SK-N-SH (cell line): ENCODE results near the gene UBE2D2. TPM values are rescaled to one million over a fixed set of nuclear protein-coding genes. Genes with fewer than 3 reads are reported as not detected.

Experiments used
- CTCF ChIA-PET: fragments of 300-600, 350-600 bp; formaldehyde crosslinking; extraction: SDS; loops from one replicate; lab custom pipeline; 2021; lab: Yijun Ruan, JAX
- POLR2A ChIA-PET: fragments of 350-600 bp; sonication (Branson Sonifier 250); formaldehyde crosslinking; extraction: SDS; loops from one replicate; lab custom pipeline; 2020; ENCODE audit warnings: antibody characterized with exemption, inconsistent platforms; lab: Yijun Ruan, JAX
- DNase-seq: peaks from one replicate; pipeline ENCODE4 v3.0.0; 2012
- H2AFZ ChIP-seq: fragments of 200-600 bp; sonication (generic); 2 replicates; pipeline ENCODE4 v1.8.1; 2016; ENCODE audit warnings: antibody characterized with exemption, mild to moderate bottlenecking, low read depth
- H3F3A ChIP-seq: fragments of 200-600 bp; sonication (generic); replicated peaks from 2 replicates; pipeline ENCODE3; 2016; ENCODE audit warnings: antibody characterized with exemption, mild to moderate bottlenecking; ENCODE audit not compliant: insufficient read depth
- H3K27ac ChIP-seq, 2 experiments: fragments of 200-500 bp in 1 of 2; fragments of 200-600 bp in 1 of 2; sonication (Bioruptor generic) in 1 of 2; sonication (generic), shearing (Covaris generic) in 1 of 2; 2 replicates each; pipeline versions ENCODE4 v1.5.1 to v1.6.1; 2014 to 2016; ENCODE audit warnings: low read depth in 2 of 2, inconsistent platforms in 1 of 2, low read length in 1 of 2, mild to moderate bottlenecking in 1 of 2, mixed read lengths in 1 of 2
- H3K27me3 ChIP-seq: fragments of 200-600 bp; sonication (generic), shearing (Covaris generic); 2 replicates; pipeline ENCODE4 v1.6.1; 2016; ENCODE audit warnings: mixed run types; ENCODE audit not compliant: insufficient read depth
- H3K36me3 ChIP-seq, 2 experiments: fragments of 200-500 bp in 1 of 2; fragments of 200-600 bp in 1 of 2; sonication (Bioruptor generic) in 1 of 2; sonication (generic) in 1 of 2; replicated peaks in 1 of 2; 2 replicates each; pipeline versions ENCODE3 to v1.5.1; 2014 to 2016; ENCODE audit warnings: low read length in 1 of 2, mild to moderate bottlenecking in 1 of 2; ENCODE audit not compliant: insufficient read depth in 2 of 2, control insufficient read depth in 1 of 2
- H3K4me1 ChIP-seq, 2 experiments: fragments of 200-500 bp in 1 of 2; fragments of 200-600 bp in 1 of 2; sonication (Bioruptor generic) in 1 of 2; sonication (generic), shearing (Covaris generic) in 1 of 2; 2 replicates each; pipeline versions ENCODE4 v1.5.1 to v1.6.1; 2014 to 2016; ENCODE audit warnings: low read depth in 1 of 2, low read length in 1 of 2, mixed run types in 1 of 2; ENCODE audit not compliant: insufficient read depth in 2 of 2, control insufficient read depth in 1 of 2
- H3K4me2 ChIP-seq: fragments of 200-600 bp; sonication (generic), shearing (Covaris generic); 2 replicates; pipeline ENCODE4 v1.6.1; 2017; ENCODE audit warnings: mixed run types
- H3K4me3 ChIP-seq, 2 experiments: fragments of 200-500 bp in 1 of 2; fragments of 200-600 bp in 1 of 2; sonication (Bioruptor generic) in 1 of 2; sonication (generic), shearing (Covaris generic) in 1 of 2; 2 replicates each; pipeline versions ENCODE4 v1.5.1 to v1.8.1; 2014 to 2016; ENCODE audit warnings: low read depth in 2 of 2, inconsistent platforms in 1 of 2, low read length in 1 of 2, mild to moderate bottlenecking in 1 of 2, mixed read lengths in 1 of 2, moderate library complexity in 1 of 2
- H3K79me2 ChIP-seq: fragments of 200-600 bp; sonication (generic); 2 replicates; pipeline ENCODE4 v1.8.1; 2017; ENCODE audit warnings: mild to moderate bottlenecking; ENCODE audit not compliant: insufficient read depth
- H3K9ac ChIP-seq: fragments of 200-600 bp; sonication (generic); 2 replicates; pipeline ENCODE4 v1.6.1; 2017; ENCODE audit warnings: mixed run types
- H3K9me2 ChIP-seq: fragments of 200-600 bp; sonication (generic); 2 replicates; pipeline ENCODE4 v1.6.1; 2017; ENCODE audit warnings: mixed run types
- H3K9me3 ChIP-seq: fragments of 200-600 bp; sonication (generic); 2 replicates; pipeline ENCODE4 v1.6.1; 2017; ENCODE audit warnings: mixed run types, mild to moderate bottlenecking, moderate library complexity
- H4K20me1 ChIP-seq: fragments of 200-600 bp; sonication (generic); 2 replicates; pipeline ENCODE4 v1.6.1; 2017; ENCODE audit warnings: mild to moderate bottlenecking, mixed run types; ENCODE audit not compliant: insufficient read depth
- CHD2 ChIP-seq: fragments of 150-350 bp; IDR thresholded peaks from 2 replicates; pipeline ENCODE4 v1.6.1; 2018; ENCODE audit warnings: low read length; ENCODE audit not compliant: partially characterized antibody
- ELF1 ChIP-seq: IDR thresholded peaks from 2 replicates; pipeline ENCODE4 v1.4.0; 2012
- FOSL2 ChIP-seq: IDR thresholded peaks from 2 replicates; pipeline ENCODE4 v1.4.0; 2012; ENCODE audit warnings: low read depth, mild to moderate bottlenecking, moderate library complexity, borderline replicate concordance
- GABPA ChIP-seq: IDR thresholded peaks from 2 replicates; pipeline ENCODE4 v1.4.0; 2012; ENCODE audit warnings: low read depth, mild to moderate bottlenecking
- GATA2 ChIP-seq: sonication (generic); formaldehyde crosslinking; IDR thresholded peaks from 2 replicates; pipeline ENCODE4 v1.5.0; 2020; ENCODE audit warnings: mild to moderate bottlenecking, missing genetic modification reagents
- JUND ChIP-seq: IDR thresholded peaks from 2 replicates; pipeline ENCODE4 v1.4.0; 2012
- MXI1 ChIP-seq: IDR thresholded peaks from 2 replicates; pipeline ENCODE4 v1.6.1; 2012; ENCODE audit warnings: mild to moderate bottlenecking, low read depth, low read length, improper control_type of control experiment
- POLR2AphosphoS5 ChIP-seq: IDR thresholded peaks from 2 replicates; pipeline ENCODE4 v1.6.1; 2012; ENCODE audit warnings: low read depth, low read length
- RAD21 ChIP-seq: IDR thresholded peaks from 2 replicates; pipeline ENCODE4 v1.6.1; 2012; ENCODE audit warnings: mild to moderate bottlenecking, low read length
- YY1 ChIP-seq: IDR thresholded peaks from 2 replicates; pipeline ENCODE4 v1.4.0; 2012; ENCODE audit warnings: low read depth, mild to moderate bottlenecking
- WGBS: methylation state at CpG from one replicate; pipeline ENCODE4 v1.1.6; 2017; ENCODE audit warnings: low lambda C conversion rate; 5-methylcytosine and 5-hydroxymethylcytosine counted together
- polyA plus RNA-seq, 3 experiments: library from polyadenylated mRNA; depleted of rRNA; stranded (reverse); fragments of >200 nt; gene quantifications; 2 replicates each; pipeline ENCODE4 v1.2.3, GENCODE V29; 2012
- TF ChIP-seq, protein P1 (sequence below): IDR thresholded peaks from 2 replicates; pipeline ENCODE4 v1.4.0; 2012; ENCODE audit warnings: low read depth, borderline replicate concordance
- TF ChIP-seq, protein P2 (sequence below): fragments of 150-350 bp; IDR thresholded peaks from 2 replicates; pipeline ENCODE4 v1.6.1; 2016; ENCODE audit warnings: mild to moderate bottlenecking, low read depth, low read length
- TF ChIP-seq, protein P3 (sequence below): IDR thresholded peaks from 2 replicates; pipeline ENCODE4; 2012
- TF ChIP-seq, protein P4 (sequence below): fragments of 200-600 bp; sonication (generic); IDR thresholded peaks from 2 replicates; pipeline ENCODE4 v1.6.1; 2017; ENCODE audit warnings: antibody characterized with exemption, mild to moderate bottlenecking, moderate library complexity
- TF ChIP-seq, protein P5 (sequence below): IDR thresholded peaks from 2 replicates; pipeline ENCODE4 v1.4.0; 2012; ENCODE audit warnings: low read depth, borderline replicate concordance
- TF ChIP-seq, protein P6 (sequence below): IDR thresholded peaks from 2 replicates; pipeline ENCODE4 v1.4.0; 2012; ENCODE audit warnings: low read depth

The UBE2D2 gene
- polyA plus RNA-seq, 1 of the 3 experiments (the other 2 are of a cell fraction): 24.5 TPM

DNA sequence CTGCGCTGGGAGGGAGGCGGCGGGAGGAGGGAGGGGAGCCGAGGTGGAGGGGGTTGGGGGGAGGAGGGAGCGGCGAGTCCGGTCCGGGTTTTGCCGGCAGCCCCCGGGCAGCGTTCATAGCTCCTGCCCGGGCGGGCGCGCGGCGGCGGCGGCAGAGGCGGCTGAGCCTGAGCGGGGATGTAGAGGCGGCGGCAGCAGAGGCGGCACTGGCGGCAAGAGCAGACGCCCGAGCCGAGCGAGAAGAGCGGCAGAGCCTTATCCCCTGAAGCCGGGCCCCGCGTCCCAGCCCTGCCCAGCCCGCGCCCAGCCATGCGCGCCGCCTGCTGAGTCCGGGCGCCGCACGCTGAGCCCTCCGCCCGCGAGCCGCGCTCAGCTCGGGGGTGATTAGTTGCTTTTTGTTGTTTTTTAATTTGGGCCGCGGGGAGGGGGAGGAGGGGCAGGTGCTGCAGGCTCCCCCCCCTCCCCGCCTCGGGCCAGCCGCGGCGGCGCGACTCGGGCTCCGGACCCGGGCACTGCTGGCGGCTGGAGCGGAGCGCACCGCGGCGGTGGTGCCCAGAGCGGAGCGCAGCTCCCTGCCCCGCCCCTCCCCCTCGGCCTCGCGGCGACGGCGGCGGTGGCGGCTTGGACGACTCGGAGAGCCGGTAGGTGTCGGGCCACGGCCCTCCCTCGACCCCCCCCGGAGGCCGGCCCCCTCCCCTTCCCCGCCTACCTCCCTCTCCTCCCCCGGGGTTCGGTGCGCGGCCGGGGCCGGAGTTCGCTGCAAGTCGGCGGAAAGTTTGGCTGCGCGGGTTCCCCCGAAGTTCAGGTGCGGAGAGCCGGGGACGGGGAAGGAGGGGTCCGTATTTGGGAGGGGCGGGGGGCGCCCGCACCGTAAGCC, 87.3 kb downstream of the UBE2D2 start, which contains the start of gene CXXC5 (continued):
- TF ChIP-seq, protein P1, sequence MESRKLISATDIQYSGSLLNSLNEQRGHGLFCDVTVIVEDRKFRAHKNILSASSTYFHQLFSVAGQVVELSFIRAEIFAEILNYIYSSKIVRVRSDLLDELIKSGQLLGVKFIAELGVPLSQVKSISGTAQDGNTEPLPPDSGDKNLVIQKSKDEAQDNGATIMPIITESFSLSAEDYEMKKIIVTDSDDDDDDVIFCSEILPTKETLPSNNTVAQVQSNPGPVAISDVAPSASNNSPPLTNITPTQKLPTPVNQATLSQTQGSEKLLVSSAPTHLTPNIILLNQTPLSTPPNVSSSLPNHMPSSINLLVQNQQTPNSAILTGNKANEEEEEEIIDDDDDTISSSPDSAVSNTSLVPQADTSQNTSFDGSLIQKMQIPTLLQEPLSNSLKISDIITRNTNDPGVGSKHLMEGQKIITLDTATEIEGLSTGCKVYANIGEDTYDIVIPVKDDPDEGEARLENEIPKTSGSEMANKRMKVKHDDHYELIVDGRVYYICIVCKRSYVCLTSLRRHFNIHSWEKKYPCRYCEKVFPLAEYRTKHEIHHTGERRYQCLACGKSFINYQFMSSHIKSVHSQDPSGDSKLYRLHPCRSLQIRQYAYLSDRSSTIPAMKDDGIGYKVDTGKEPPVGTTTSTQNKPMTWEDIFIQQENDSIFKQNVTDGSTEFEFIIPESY: no peak
- no peak for TF ChIP-seq JUND
- no peak for TF ChIP-seq GATA2 (CRISPR knock-in tag)
- TF ChIP-seq RAD21: 0 out of 2 replicates have a peak, but pooled peaks have one; percentile 11
- TF ChIP-seq FOSL2: no peak
- TF ChIP-seq GABPA: no peak
- TF ChIP-seq, protein P2, sequence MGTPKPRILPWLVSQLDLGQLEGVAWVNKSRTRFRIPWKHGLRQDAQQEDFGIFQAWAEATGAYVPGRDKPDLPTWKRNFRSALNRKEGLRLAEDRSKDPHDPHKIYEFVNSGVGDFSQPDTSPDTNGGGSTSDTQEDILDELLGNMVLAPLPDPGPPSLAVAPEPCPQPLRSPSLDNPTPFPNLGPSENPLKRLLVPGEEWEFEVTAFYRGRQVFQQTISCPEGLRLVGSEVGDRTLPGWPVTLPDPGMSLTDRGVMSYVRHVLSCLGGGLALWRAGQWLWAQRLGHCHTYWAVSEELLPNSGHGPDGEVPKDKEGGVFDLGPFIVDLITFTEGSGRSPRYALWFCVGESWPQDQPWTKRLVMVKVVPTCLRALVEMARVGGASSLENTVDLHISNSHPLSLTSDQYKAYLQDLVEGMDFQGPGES: no peak
- TF ChIP-seq, protein P3, sequence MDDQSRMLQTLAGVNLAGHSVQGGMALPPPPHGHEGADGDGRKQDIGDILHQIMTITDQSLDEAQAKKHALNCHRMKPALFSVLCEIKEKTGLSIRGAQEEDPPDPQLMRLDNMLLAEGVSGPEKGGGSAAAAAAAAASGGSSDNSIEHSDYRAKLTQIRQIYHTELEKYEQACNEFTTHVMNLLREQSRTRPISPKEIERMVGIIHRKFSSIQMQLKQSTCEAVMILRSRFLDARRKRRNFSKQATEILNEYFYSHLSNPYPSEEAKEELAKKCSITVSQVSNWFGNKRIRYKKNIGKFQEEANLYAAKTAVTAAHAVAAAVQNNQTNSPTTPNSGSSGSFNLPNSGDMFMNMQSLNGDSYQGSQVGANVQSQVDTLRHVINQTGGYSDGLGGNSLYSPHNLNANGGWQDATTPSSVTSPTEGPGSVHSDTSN: no peak
- TF ChIP-seq MXI1: no peak
- no peak; the same call in 1 of the 2 replicates for TF ChIP-seq POLR2AphosphoS5

DNA sequence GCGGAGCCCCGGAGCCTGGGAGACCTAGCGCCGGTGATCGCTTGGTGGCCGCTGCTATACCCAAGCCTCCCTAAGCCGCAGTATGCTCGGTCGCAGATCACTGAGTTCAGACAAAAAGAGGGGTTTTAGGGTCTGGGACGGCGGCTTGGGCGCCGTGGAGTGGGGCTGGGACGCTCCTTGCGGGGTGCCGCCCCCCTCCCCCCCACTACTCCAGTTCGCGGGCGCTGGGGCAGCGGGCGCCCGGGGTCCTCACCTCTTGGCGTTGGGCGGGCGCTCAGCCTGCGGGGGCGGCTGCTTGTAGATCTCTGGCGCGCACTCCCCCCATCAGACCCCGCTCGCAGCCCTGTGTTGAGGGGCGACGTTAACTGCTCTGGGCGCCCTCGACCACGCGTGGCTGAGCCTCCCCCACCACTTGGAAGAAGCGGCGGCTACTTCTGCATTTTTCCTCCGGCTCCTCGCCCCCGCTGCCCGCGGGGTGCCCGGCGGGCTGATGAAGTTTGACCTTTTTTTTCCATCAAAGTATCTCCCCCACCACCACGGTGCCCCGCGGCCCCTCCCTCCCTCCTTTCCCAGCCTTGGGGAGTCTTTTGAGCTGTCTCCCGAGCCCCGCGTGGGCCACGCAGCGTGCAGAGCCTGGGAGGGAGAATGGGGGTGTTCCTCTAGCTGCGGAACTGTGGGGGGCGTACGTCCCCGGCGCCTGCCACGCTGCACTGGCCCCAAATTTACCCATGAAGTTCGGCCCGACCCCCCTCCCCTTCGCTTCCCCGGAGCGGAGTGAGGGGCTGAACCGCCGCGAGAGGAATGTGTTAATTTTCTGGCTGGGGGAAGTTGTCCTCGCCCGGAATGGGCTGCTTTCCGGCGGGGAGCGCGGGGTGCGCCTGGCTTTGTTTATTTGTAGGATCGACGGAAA, 88.2 kb downstream of the UBE2D2 start:
- POLR2A ChIA-PET: interaction anchor here (0.7 to 6.9 kb wide), 11 partner anchors 11 to 114 kb away, joined by 3 to 130 read pairs (median 5); no protein-coding TSS in a partner anchor
- Histone ChIP-seq H3K27ac (peak overlapping the region; percentile 78 to 96), H3K9me2 (no peaks in the 10 kb centered on the region), H3K4me3 (peak overlapping the region; percentile 91 to 93), H3K9ac (peak overlapping the region; percentile 85), H2AFZ (no peak overlapping the region), H3F3A (peaks cover 43% of the 10 kb centered on the region), H3K79me2 (peaks cover 66% of the 10 kb centered on the region), H3K9me3 (no peaks in the 10 kb centered on the region), H3K4me1 (peaks cover 26 to 52% of the 10 kb centered on the region in 2 experiments), H3K4me2 (peak overlapping the region; percentile 98), H3K36me3 (peaks cover 0 to 2% of the 10 kb centered on the region in 2 experiments), H3K27me3 (no peaks in the 10 kb centered on the region), H4K20me1 (peaks cover 31% of the 10 kb centered on the region)
- no peak for TF ChIP-seq YY1
- no peak for TF ChIP-seq GABPA
- TF ChIP-seq, protein P4, sequence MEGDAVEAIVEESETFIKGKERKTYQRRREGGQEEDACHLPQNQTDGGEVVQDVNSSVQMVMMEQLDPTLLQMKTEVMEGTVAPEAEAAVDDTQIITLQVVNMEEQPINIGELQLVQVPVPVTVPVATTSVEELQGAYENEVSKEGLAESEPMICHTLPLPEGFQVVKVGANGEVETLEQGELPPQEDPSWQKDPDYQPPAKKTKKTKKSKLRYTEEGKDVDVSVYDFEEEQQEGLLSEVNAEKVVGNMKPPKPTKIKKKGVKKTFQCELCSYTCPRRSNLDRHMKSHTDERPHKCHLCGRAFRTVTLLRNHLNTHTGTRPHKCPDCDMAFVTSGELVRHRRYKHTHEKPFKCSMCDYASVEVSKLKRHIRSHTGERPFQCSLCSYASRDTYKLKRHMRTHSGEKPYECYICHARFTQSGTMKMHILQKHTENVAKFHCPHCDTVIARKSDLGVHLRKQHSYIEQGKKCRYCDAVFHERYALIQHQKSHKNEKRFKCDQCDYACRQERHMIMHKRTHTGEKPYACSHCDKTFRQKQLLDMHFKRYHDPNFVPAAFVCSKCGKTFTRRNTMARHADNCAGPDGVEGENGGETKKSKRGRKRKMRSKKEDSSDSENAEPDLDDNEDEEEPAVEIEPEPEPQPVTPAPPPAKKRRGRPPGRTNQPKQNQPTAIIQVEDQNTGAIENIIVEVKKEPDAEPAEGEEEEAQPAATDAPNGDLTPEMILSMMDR: peak; percentile 14; the same call in 1 of the 2 replicates
- TF ChIP-seq, protein P5, sequence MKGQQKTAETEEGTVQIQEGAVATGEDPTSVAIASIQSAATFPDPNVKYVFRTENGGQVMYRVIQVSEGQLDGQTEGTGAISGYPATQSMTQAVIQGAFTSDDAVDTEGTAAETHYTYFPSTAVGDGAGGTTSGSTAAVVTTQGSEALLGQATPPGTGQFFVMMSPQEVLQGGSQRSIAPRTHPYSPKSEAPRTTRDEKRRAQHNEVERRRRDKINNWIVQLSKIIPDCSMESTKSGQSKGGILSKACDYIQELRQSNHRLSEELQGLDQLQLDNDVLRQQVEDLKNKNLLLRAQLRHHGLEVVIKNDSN: no peak
- TF ChIP-seq RAD21: 0 out of 2 replicates have a peak, but pooled peaks have one; percentile 1
- no peak for TF ChIP-seq ELF1
- TF ChIP-seq, protein P6, sequence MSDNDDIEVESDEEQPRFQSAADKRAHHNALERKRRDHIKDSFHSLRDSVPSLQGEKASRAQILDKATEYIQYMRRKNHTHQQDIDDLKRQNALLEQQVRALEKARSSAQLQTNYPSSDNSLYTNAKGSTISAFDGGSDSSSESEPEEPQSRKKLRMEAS: 0 out of 2 replicates have a peak, but pooled peaks have one; percentile 3
- peak; percentile 48; the same call in 1 of the 2 replicates for TF ChIP-seq MXI1
- TF ChIP-seq CHD2: peak; percentile 8
- 1% methylated on average over 45 of the region's 77 CpGs for WGBS
- peak; percentile 65 for DNase-seq
- CTCF ChIA-PET: interaction anchor here (0.6 to 20.6 kb wide), 14 partner anchors 11 to 392 kb away, joined by 3 to 238 read pairs (median 8); no protein-coding TSS in a partner anchor
